ENCODE measurements around the gene JAK3.

JAK3 gene

GRCh38 chr19:17866964-17867486, 19.2 kb upstream of the JAK3 start:
- Histone ChIP-seq H3K9ac (no peak overlapping the region), H3K79me2 (ENCODE audit: insufficient read depth, low read depth) (peaks cover 2% of the 10 kb centered on the region; the same call in 1 of the 2 replicates), H3K27me3 (ENCODE audit: insufficient read depth, low read depth) (peaks cover 27% of the 10 kb centered on the region; the same call in 1 of the 2 replicates), H4K20me1 (ENCODE audit: insufficient read depth) (no peaks in the 10 kb centered on the region), H3K27ac (no peak overlapping the region), H3K4me3 (IDR thresholded peaks at IDR 0.05; ENCODE audit: insufficient read depth, low read depth, low read length) (no peak overlapping the region), H3K4me2 (no peak overlapping the region), H3K4me1 (ENCODE audit: low read depth, poor library complexity, severe bottlenecking) (peaks cover 12% of the 10 kb centered on the region), H3K36me3 (ENCODE audit: insufficient read depth) (peaks cover 5% of the 10 kb centered on the region; the same call in 1 of the 2 replicates), H2AFZ (ENCODE audit: low read depth) (no peak overlapping the region)
- no peak for TF ChIP-seq CTCF (conservative IDR thresholded peaks at IDR 0.05; ENCODE audit: low read depth, low read length)

DNA sequence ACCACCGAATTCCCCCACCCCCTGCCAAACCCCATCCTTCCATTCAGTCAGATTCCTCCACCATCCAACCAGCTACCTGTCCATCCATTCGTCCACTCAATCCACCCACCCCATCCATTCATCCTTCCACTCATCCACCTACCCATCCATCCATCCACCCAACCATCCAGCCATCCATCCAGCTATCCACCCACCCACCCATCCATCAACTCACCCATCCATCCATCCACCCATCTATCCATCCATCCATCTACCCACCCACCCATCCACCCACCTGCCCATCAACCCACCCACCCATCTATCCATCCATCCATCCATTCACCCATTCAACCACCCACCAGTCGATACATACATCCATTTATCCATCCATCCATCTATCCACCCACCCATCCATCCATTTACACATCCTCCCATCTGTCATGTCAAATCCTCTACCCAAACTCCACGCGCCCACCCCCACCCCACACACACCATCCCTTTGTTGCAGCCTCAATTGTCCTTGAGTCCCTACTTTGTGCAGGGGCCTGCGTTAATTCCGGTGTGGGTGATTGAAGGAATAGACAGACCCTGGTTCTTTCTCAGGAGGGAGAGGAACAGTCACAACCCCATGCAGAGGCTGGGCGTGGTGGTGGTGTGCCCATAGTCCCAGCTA, 18.7 kb upstream of the JAK3 start:
- H3K4me3 ChIP-seq (IDR thresholded peaks at IDR 0.05; ENCODE audit: insufficient read depth, low read depth, low read length): no peak overlapping the region
- no peak for TF ChIP-seq CTCF (conservative IDR thresholded peaks at IDR 0.05; ENCODE audit: low read depth, low read length)
- H4K20me1 ChIP-seq (ENCODE audit: insufficient read depth): no peaks in the 10 kb centered on the region
- no peak overlapping the region for H2AFZ ChIP-seq (ENCODE audit: low read depth)
- peaks cover 10% of the 10 kb centered on the region; the same call in 1 of the 2 replicates for H3K36me3 ChIP-seq (ENCODE audit: insufficient read depth)
- H3K4me1 ChIP-seq (ENCODE audit: low read depth, poor library complexity, severe bottlenecking): peaks cover 18% of the 10 kb centered on the region
- H3K27ac ChIP-seq: no peak overlapping the region
- no peak overlapping the region for H3K4me2 ChIP-seq
- no peak overlapping the region for H3K9ac ChIP-seq
- H3K27me3 ChIP-seq (ENCODE audit: insufficient read depth, low read depth): peaks cover 23% of the 10 kb centered on the region; the same call in 1 of the 2 replicates
- peaks cover 8% of the 10 kb centered on the region for H3K79me2 ChIP-seq (ENCODE audit: insufficient read depth, low read depth)

GRCh38 chr19:17865364-17866311, 17.9 kb upstream of the JAK3 start:
- Histone ChIP-seq H3K4me3 (IDR thresholded peaks at IDR 0.05; ENCODE audit: insufficient read depth, low read depth, low read length) (no peak overlapping the region), H3K36me3 (ENCODE audit: insufficient read depth) (peaks cover 11% of the 10 kb centered on the region; the same call in 1 of the 2 replicates), H3K4me2 (no peak overlapping the region), H2AFZ (ENCODE audit: low read depth) (no peak overlapping the region), H3K9ac (no peak overlapping the region), H3K27me3 (ENCODE audit: insufficient read depth, low read depth) (peaks cover 16% of the 10 kb centered on the region; the same call in 1 of the 2 replicates), H3K27ac (no peak overlapping the region), H4K20me1 (ENCODE audit: insufficient read depth) (no peaks in the 10 kb centered on the region), H3K79me2 (ENCODE audit: insufficient read depth, low read depth) (peaks cover 16% of the 10 kb centered on the region), H3K4me1 (ENCODE audit: low read depth, poor library complexity, severe bottlenecking) (peaks cover 21% of the 10 kb centered on the region)
- no peak for TF ChIP-seq CTCF (conservative IDR thresholded peaks at IDR 0.05; ENCODE audit: low read depth, low read length)

DNA sequence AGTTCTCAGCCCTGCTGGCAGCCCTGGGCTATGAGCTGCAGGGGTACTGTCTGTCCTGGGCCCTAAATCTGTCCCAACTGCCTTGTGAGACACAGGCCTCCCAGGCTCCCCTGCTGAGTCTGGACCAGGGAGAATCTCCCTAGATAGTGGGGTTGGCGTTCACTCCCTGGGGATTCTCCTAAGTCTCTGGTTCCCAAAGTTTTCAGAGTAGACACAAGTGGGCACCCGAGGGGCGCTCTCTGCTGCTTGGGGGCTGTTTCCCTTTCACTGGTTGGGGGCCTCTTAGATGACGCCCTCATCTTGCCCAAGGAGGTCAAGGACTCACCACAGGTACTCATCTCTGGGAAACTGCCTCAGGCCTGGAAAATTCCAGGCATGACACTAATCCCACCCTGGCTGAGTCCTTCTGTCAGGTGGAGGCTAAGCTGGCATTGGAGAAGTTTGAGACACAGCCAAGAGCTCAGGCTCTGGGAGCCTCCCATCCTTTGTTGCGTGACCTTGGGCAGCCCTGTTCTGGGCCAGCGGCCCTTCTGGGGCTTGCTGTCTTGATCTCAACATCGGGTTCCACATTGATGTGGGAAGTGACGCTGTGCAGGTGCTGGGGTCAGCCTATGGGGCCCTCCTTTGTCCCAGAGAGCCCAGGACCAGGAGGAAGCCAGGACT, 15.9 kb upstream of the JAK3 start:
- peaks cover 21% of the 10 kb centered on the region for H3K4me1 ChIP-seq (ENCODE audit: low read depth, poor library complexity, severe bottlenecking)
- H3K4me3 ChIP-seq (IDR thresholded peaks at IDR 0.05; ENCODE audit: insufficient read depth, low read depth, low read length): no peak overlapping the region
- peaks cover 11% of the 10 kb centered on the region; the same call in 1 of the 2 replicates for H3K36me3 ChIP-seq (ENCODE audit: insufficient read depth)
- H4K20me1 ChIP-seq (ENCODE audit: insufficient read depth): no peaks in the 10 kb centered on the region
- H3K27me3 ChIP-seq (ENCODE audit: insufficient read depth, low read depth): peaks cover 6% of the 10 kb centered on the region; the same call in 1 of the 2 replicates
- no peak overlapping the region for H2AFZ ChIP-seq (ENCODE audit: low read depth)
- H3K27ac ChIP-seq: no peak overlapping the region; the same call in 1 of the 2 replicates
- TF ChIP-seq CTCF (conservative IDR thresholded peaks at IDR 0.05; ENCODE audit: low read depth, low read length): no peak
- no peak overlapping the region for H3K4me2 ChIP-seq
- H3K79me2 ChIP-seq (ENCODE audit: insufficient read depth, low read depth): peaks cover 25% of the 10 kb centered on the region
- H3K9ac ChIP-seq: no peak overlapping the region
